ENCODE results near the gene LIX1.
"Not testable (repeated sequence)": the region's sequence is repeated elsewhere in the genome, so short reads cannot be mapped to it uniquely, and the experiment has no call there.

Gene LIX1

GRCh38 chr5:97142521-97143254, at the start of gene LIX1:
Gene LIX1 (minus strand): TSS chr5:97142611. CDS start chr5:97142576, 35 bp downstream.
- no peaks in the 10 kb centered on the region for H3K9me3 ChIP-seq (ENCODE audit: control insufficient read depth in 1 of 2, low read length in 2 of 2)
- no peak within 1 kb of the TSS for H3K27ac ChIP-seq (ENCODE audit: low read length)
- H3K4me1 ChIP-seq (ENCODE audit: control insufficient read depth in 1 of 2, insufficient read depth in 2 of 2, low read length in 2 of 2): peaks cover 0 to 5% of the 10 kb centered on the region in 2 donors
- H3K27me3 ChIP-seq (ENCODE audit: low read depth, low read length): no peaks in the 10 kb centered on the region
- no peak within 1 kb of the TSS for H3K4me3 ChIP-seq (ENCODE audit: low read depth in 1 of 2, low read length in 2 of 2)
- H3K36me3 ChIP-seq (ENCODE audit: control insufficient read depth in 1 of 2, insufficient read depth in 2 of 2, low read length in 2 of 2): no peaks in the 10 kb centered on the region

GRCh38 chr5:97191893-97192292, 49.5 kb upstream of the LIX1 start:
- Histone ChIP-seq H3K4me1 (ENCODE audit: control insufficient read depth in 1 of 2, insufficient read depth in 2 of 2, low read length in 2 of 2) (no peaks in the 10 kb centered on the region), H3K36me3 (ENCODE audit: control insufficient read depth in 1 of 2, insufficient read depth in 2 of 2, low read length in 2 of 2) (no peaks in the 10 kb centered on the region), H3K27me3 (ENCODE audit: low read depth, low read length) (no peaks in the 10 kb centered on the region), H3K27ac (ENCODE audit: low read length) (no peak overlapping the region), H3K9me3 (ENCODE audit: control insufficient read depth in 1 of 2, low read length in 2 of 2) (no peaks in the 10 kb centered on the region), H3K4me3 (ENCODE audit: low read depth in 1 of 2, low read length in 2 of 2) (no peak overlapping the region)

- H3K36me3 ChIP-seq (ENCODE audit: control insufficient read depth in 1 of 2, insufficient read depth in 2 of 2, low read length in 2 of 2); H3K27me3 ChIP-seq (ENCODE audit: low read depth, low read length); H3K27ac ChIP-seq (ENCODE audit: low read length); H3K9me3 ChIP-seq (ENCODE audit: control insufficient read depth in 1 of 2, low read length in 2 of 2); H3K4me1 ChIP-seq (ENCODE audit: control insufficient read depth in 1 of 2, insufficient read depth in 2 of 2, low read length in 2 of 2); H3K4me3 ChIP-seq (ENCODE audit: low read depth in 1 of 2, low read length in 2 of 2): not testable (repeated sequence)
These were observed 47.1 kb upstream of the LIX1 start for GRCh38 chr5:97189523-97189922.

GRCh38 chr5:97183930-97184213, 41.5 kb upstream of the LIX1 start:
- Histone ChIP-seq H3K36me3 (ENCODE audit: control insufficient read depth in 1 of 2, insufficient read depth in 2 of 2, low read length in 2 of 2) (peaks cover under 1 to 5% of the 10 kb centered on the region in 2 donors), H3K27ac (ENCODE audit: low read length) (peak overlapping the region; percentile 100), H3K9me3 (ENCODE audit: control insufficient read depth in 1 of 2, low read length in 2 of 2) (no peaks in the 10 kb centered on the region), H3K4me1 (ENCODE audit: control insufficient read depth in 1 of 2, insufficient read depth in 2 of 2, low read length in 2 of 2) (peaks cover 10 to 26% of the 10 kb centered on the region in 2 donors), H3K27me3 (ENCODE audit: low read depth, low read length) (no peaks in the 10 kb centered on the region), H3K4me3 (ENCODE audit: low read depth in 1 of 2, low read length in 2 of 2) (peak overlapping the region; percentile 94 to 100)

- H3K4me3 ChIP-seq (ENCODE audit: low read depth in 1 of 2, low read length in 2 of 2): peak within 1 kb of the TSS; percentile 94 to 100
- peaks cover 6 to 10% of the 10 kb centered on the region in 2 donors for H3K36me3 ChIP-seq (ENCODE audit: control insufficient read depth in 1 of 2, insufficient read depth in 2 of 2, low read length in 2 of 2)
- no peaks in the 10 kb centered on the region for H3K27me3 ChIP-seq (ENCODE audit: low read depth, low read length)
- H3K27ac ChIP-seq (ENCODE audit: low read length): peak within 1 kb of the TSS; percentile 100
- H3K4me1 ChIP-seq (ENCODE audit: control insufficient read depth in 1 of 2, insufficient read depth in 2 of 2, low read length in 2 of 2): peaks cover 10 to 26% of the 10 kb centered on the region in 2 donors
- no peaks in the 10 kb centered on the region for H3K9me3 ChIP-seq (ENCODE audit: control insufficient read depth in 1 of 2, low read length in 2 of 2)
These were observed 40.9 kb upstream of the LIX1 start, which contains the start of gene RIOK2 for GRCh38 chr5:97183100-97183929. Gene RIOK2 (minus strand): TSS chr5:97183247. CDS start chr5:97183191, 56 bp downstream.

GRCh38 chr5:97182571-97183099, 40.2 kb upstream of the LIX1 start:
- H3K4me3 ChIP-seq (ENCODE audit: low read depth in 1 of 2, low read length in 2 of 2): peak overlapping the region; percentile 94 to 100
- H3K27me3 ChIP-seq (ENCODE audit: low read depth, low read length): no peaks in the 10 kb centered on the region
- peaks cover 10 to 26% of the 10 kb centered on the region in 2 donors for H3K4me1 ChIP-seq (ENCODE audit: control insufficient read depth in 1 of 2, insufficient read depth in 2 of 2, low read length in 2 of 2)
- peak overlapping the region; percentile 100 for H3K27ac ChIP-seq (ENCODE audit: low read length)
- H3K36me3 ChIP-seq (ENCODE audit: control insufficient read depth in 1 of 2, insufficient read depth in 2 of 2, low read length in 2 of 2): peaks cover 10 to 17% of the 10 kb centered on the region in 2 donors
- H3K9me3 ChIP-seq (ENCODE audit: control insufficient read depth in 1 of 2, low read length in 2 of 2): no peaks in the 10 kb centered on the region

- H3K27me3 ChIP-seq (ENCODE audit: low read depth, low read length): no peaks in the 10 kb centered on the region
- H3K9me3 ChIP-seq (ENCODE audit: control insufficient read depth in 1 of 2, low read length in 2 of 2): no peaks in the 10 kb centered on the region
- peaks cover 10 to 26% of the 10 kb centered on the region in 2 donors for H3K4me1 ChIP-seq (ENCODE audit: control insufficient read depth in 1 of 2, insufficient read depth in 2 of 2, low read length in 2 of 2)
- H3K36me3 ChIP-seq (ENCODE audit: control insufficient read depth in 1 of 2, insufficient read depth in 2 of 2, low read length in 2 of 2): peaks cover 16 to 23% of the 10 kb centered on the region in 2 donors
- peak overlapping the region; percentile 94 to 100 for H3K4me3 ChIP-seq (ENCODE audit: low read depth in 1 of 2, low read length in 2 of 2)
- H3K27ac ChIP-seq (ENCODE audit: low read length): peak overlapping the region; percentile 100
These were observed 39.6 kb upstream of the LIX1 start for GRCh38 chr5:97181856-97182545.

GRCh38 chr5:97179457-97179856, 37.0 kb upstream of the LIX1 start:
- not testable (repeated sequence) for H3K27ac ChIP-seq (ENCODE audit: low read length); H3K4me3 ChIP-seq (ENCODE audit: low read depth in 1 of 2, low read length in 2 of 2); H3K27me3 ChIP-seq (ENCODE audit: low read depth, low read length); H3K9me3 ChIP-seq (ENCODE audit: control insufficient read depth in 1 of 2, low read length in 2 of 2)
- Histone ChIP-seq H3K4me1 (ENCODE audit: control insufficient read depth in 1 of 2, insufficient read depth in 2 of 2, low read length in 2 of 2) (peaks cover 10 to 26% of the 10 kb centered on the region in 2 donors), H3K36me3 (ENCODE audit: control insufficient read depth in 1 of 2, insufficient read depth in 2 of 2, low read length in 2 of 2) (peaks cover 27 to 41% of the 10 kb centered on the region in 2 donors)

- Histone ChIP-seq H3K27ac (ENCODE audit: low read length) (no peak overlapping the region), H3K27me3 (ENCODE audit: low read depth, low read length) (no peaks in the 10 kb centered on the region), H3K36me3 (ENCODE audit: control insufficient read depth in 1 of 2, insufficient read depth in 2 of 2, low read length in 2 of 2) (peaks cover 47 to 56% of the 10 kb centered on the region in 2 donors), H3K9me3 (ENCODE audit: control insufficient read depth in 1 of 2, low read length in 2 of 2) (no peaks in the 10 kb centered on the region), H3K4me1 (ENCODE audit: control insufficient read depth in 1 of 2, insufficient read depth in 2 of 2, low read length in 2 of 2) (no peaks in the 10 kb centered on the region), H3K4me3 (ENCODE audit: low read depth in 1 of 2, low read length in 2 of 2) (no peak overlapping the region)
These were observed 29.8 kb upstream of the LIX1 start for GRCh38 chr5:97172227-97172626.

- H3K9me3 ChIP-seq (ENCODE audit: control insufficient read depth in 1 of 2, low read length in 2 of 2): no peaks in the 10 kb centered on the region
- H3K27me3 ChIP-seq (ENCODE audit: low read depth, low read length): no peaks in the 10 kb centered on the region
- no peak overlapping the region for H3K27ac ChIP-seq (ENCODE audit: low read length)
- H3K4me3 ChIP-seq (ENCODE audit: low read depth in 1 of 2, low read length in 2 of 2): no peak overlapping the region
- peaks cover 42 to 54% of the 10 kb centered on the region in 2 donors for H3K36me3 ChIP-seq (ENCODE audit: control insufficient read depth in 1 of 2, insufficient read depth in 2 of 2, low read length in 2 of 2)
- no peaks in the 10 kb centered on the region for H3K4me1 ChIP-seq (ENCODE audit: control insufficient read depth in 1 of 2, insufficient read depth in 2 of 2, low read length in 2 of 2)
These were observed 29.3 kb upstream of the LIX1 start for GRCh38 chr5:97171703-97172102.

- Histone ChIP-seq H3K4me1 (ENCODE audit: control insufficient read depth in 1 of 2, insufficient read depth in 2 of 2, low read length in 2 of 2) (no peaks in the 10 kb centered on the region), H3K4me3 (ENCODE audit: low read depth in 1 of 2, low read length in 2 of 2) (no peak overlapping the region), H3K27me3 (ENCODE audit: low read depth, low read length) (no peaks in the 10 kb centered on the region), H3K27ac (ENCODE audit: low read length) (peak overlapping the region; percentile 67), H3K9me3 (ENCODE audit: control insufficient read depth in 1 of 2, low read length in 2 of 2) (no peaks in the 10 kb centered on the region), H3K36me3 (ENCODE audit: control insufficient read depth in 1 of 2, insufficient read depth in 2 of 2, low read length in 2 of 2) (peaks cover 42 to 50% of the 10 kb centered on the region in 2 donors)
These were observed 25.0 kb upstream of the LIX1 start for GRCh38 chr5:97167435-97167834.
